Mesenchymal stem cell (in vitro differentiated cells and primary cell): ENCODE measurements around the gene TM4SF5.

ENCODE experiments used
- DNase-seq: peaks from one replicate; pipeline ENCODE4 v3.0.0-alpha.2; 2013
- H2AFZ ChIP-seq: one replicate; pipeline ENCODE4 v1.6.1; 2013; ENCODE audit warnings: low read depth, mild to moderate bottlenecking, control low read depth, inconsistent platforms, low read length, moderate library complexity
- H2AK5ac ChIP-seq: 2 replicates; pipeline ENCODE4 v1.6.1; 2013; ENCODE audit warnings: low read length, moderate library complexity, mild to moderate bottlenecking, inconsistent platforms; ENCODE audit not compliant: severe bottlenecking
- H2BK120ac ChIP-seq: one replicate; pipeline ENCODE4 v1.6.1; 2013; ENCODE audit warnings: low read depth, mild to moderate bottlenecking, inconsistent platforms, low read length, moderate library complexity
- H2BK12ac ChIP-seq, 2 experiments: one replicate each; pipeline ENCODE4 v1.6.1; 2013; ENCODE audit warnings: inconsistent platforms in 2 of 2, low read length in 2 of 2, mild to moderate bottlenecking in 2 of 2, moderate library complexity in 2 of 2, control low read depth in 1 of 2
- H2BK15ac ChIP-seq: one replicate; pipeline ENCODE4 v1.6.1; 2013; ENCODE audit warnings: mild to moderate bottlenecking, low read depth, inconsistent platforms; ENCODE audit not compliant: poor library complexity, severe bottlenecking
- H2BK5ac ChIP-seq: 2 replicates; pipeline ENCODE4 v1.6.1; 2013; ENCODE audit warnings: low read depth, mild to moderate bottlenecking, low read length, control low read depth, inconsistent platforms; ENCODE audit not compliant: poor library complexity, severe bottlenecking
- H3K14ac ChIP-seq, 2 experiments: one replicate each; pipeline ENCODE4 v1.6.1; 2013; ENCODE audit warnings: inconsistent platforms in 2 of 2, low read length in 2 of 2, control low read depth in 1 of 2, mild to moderate bottlenecking in 1 of 2, moderate library complexity in 1 of 2
- H3K18ac ChIP-seq, 2 experiments: one replicate each; pipeline ENCODE4 v1.6.1; 2013; ENCODE audit warnings: inconsistent platforms in 2 of 2, low read length in 2 of 2, control low read depth in 1 of 2, low read depth in 1 of 2, mild to moderate bottlenecking in 1 of 2
- H3K23ac ChIP-seq, 2 experiments: one replicate each; pipeline ENCODE4 v1.6.1; 2013; ENCODE audit warnings: inconsistent platforms in 2 of 2, low read length in 2 of 2, mild to moderate bottlenecking in 2 of 2, moderate library complexity in 2 of 2, control low read depth in 1 of 2
- H3K27ac ChIP-seq: 2 replicates; pipeline ENCODE4 v1.5.1; 2013; ENCODE audit warnings: mild to moderate bottlenecking, moderate library complexity, low read length, control low read depth, inconsistent platforms; ENCODE audit not compliant: poor library complexity, severe bottlenecking
- H3K27me3 ChIP-seq, 2 experiments: 2 replicates each; pipeline versions ENCODE4 v1.6.1 to v1.7.0; 2013; ENCODE audit warnings: low read length in 2 of 2, mild to moderate bottlenecking in 2 of 2, moderate library complexity in 2 of 2, control low read depth in 1 of 2, inconsistent platforms in 1 of 2; ENCODE audit not compliant: control insufficient read depth in 1 of 2, insufficient read depth in 1 of 2
- H3K36me3 ChIP-seq, 2 experiments: 2 replicates each; pipeline versions ENCODE4 v1.6.1 to v1.7.0; 2013; ENCODE audit warnings: low read length in 2 of 2, control low read depth in 1 of 2, inconsistent platforms in 1 of 2, low read depth in 1 of 2, mild to moderate bottlenecking in 1 of 2; ENCODE audit not compliant: insufficient read depth in 2 of 2, control insufficient read depth in 1 of 2
- H3K4ac ChIP-seq, 2 experiments: one replicate each; pipeline ENCODE4 v1.6.1; 2013; ENCODE audit warnings: inconsistent platforms in 2 of 2, low read length in 2 of 2, mild to moderate bottlenecking in 2 of 2, moderate library complexity in 2 of 2, control low read depth in 1 of 2, low read depth in 1 of 2
- H3K4me1 ChIP-seq: 2 replicates; pipeline ENCODE4 v1.6.1; 2013; ENCODE audit warnings: low read depth, low read length, control low read depth; ENCODE audit not compliant: control insufficient read depth, insufficient read depth
- H3K4me2 ChIP-seq: 2 replicates; pipeline ENCODE4 v1.6.1; 2013; ENCODE audit warnings: low read length, mild to moderate bottlenecking, inconsistent platforms; ENCODE audit not compliant: poor library complexity, severe bottlenecking
- H3K4me3 ChIP-seq, 2 experiments: 2 replicates each; pipeline versions ENCODE4 v1.5.1 to v1.7.0; 2013; ENCODE audit warnings: low read length in 2 of 2, mild to moderate bottlenecking in 2 of 2, control low read depth in 1 of 2, low read depth in 1 of 2; ENCODE audit not compliant: insufficient read depth in 1 of 2
- H3K79me1 ChIP-seq: replicated peaks from 2 replicates; pipeline ENCODE4 v1.6.1; 2013; ENCODE audit warnings: mild to moderate bottlenecking, control low read depth, low read length, inconsistent platforms; ENCODE audit not compliant: poor library complexity, severe bottlenecking
- H3K9ac ChIP-seq: 2 replicates; pipeline ENCODE4 v1.7.0; 2013; ENCODE audit warnings: mild to moderate bottlenecking, low read length, moderate library complexity
- H3K9me3 ChIP-seq: 2 replicates; pipeline ENCODE4 v1.7.0; 2013; ENCODE audit warnings: mild to moderate bottlenecking, low read length; ENCODE audit not compliant: control insufficient read depth
- H4K8ac ChIP-seq: one replicate; pipeline ENCODE4 v1.6.1; 2013; ENCODE audit warnings: inconsistent platforms, mild to moderate bottlenecking, low read length, moderate library complexity
- H4K91ac ChIP-seq: one replicate; pipeline ENCODE4 v1.6.1; 2013; ENCODE audit warnings: mild to moderate bottlenecking, low read length, inconsistent platforms
- WGBS: methylation state at CpG from one replicate; pipeline ENCODE4 v1.1.7; 2013; ENCODE audit warnings: mixed read lengths; 5-methylcytosine and 5-hydroxymethylcytosine counted together

The TM4SF5 gene

GRCh38 chr17:4800462-4801196 is 28.9 kb downstream of the TM4SF5 start:
- H3K18ac ChIP-seq = no peak overlapping the region
- no peak overlapping the region for H3K14ac ChIP-seq
- H2BK5ac ChIP-seq = no peak overlapping the region
- no peak overlapping the region for H3K4me2 ChIP-seq
- no peak overlapping the region for H3K4me3 ChIP-seq
- no peak for DNase-seq
- H4K8ac ChIP-seq = no peak overlapping the region
- no peak overlapping the region for H3K9ac ChIP-seq
- H3K36me3 ChIP-seq = peaks cover 26 to 31% of the 10 kb centered on the region in 2 experiments
- no peak overlapping the region for H3K23ac ChIP-seq
- no peak overlapping the region for H2AK5ac ChIP-seq
- H3K4me1 ChIP-seq = peaks cover 8% of the 10 kb centered on the region
- no peak overlapping the region for H3K4ac ChIP-seq
- H2BK12ac ChIP-seq = no peak overlapping the region
- no peak overlapping the region for H4K91ac ChIP-seq
- 68% methylated on average over 10 of the region's 10 CpGs for WGBS
- peaks cover 19% of the 10 kb centered on the region for H3K79me1 ChIP-seq
- no peaks in the 10 kb centered on the region for H3K27me3 ChIP-seq
- H2BK120ac ChIP-seq = no peak overlapping the region
- no peak overlapping the region for H3K27ac ChIP-seq
- H2AFZ ChIP-seq = no peak overlapping the region
- H2BK15ac ChIP-seq = no peak overlapping the region
- no peaks in the 10 kb centered on the region for H3K9me3 ChIP-seq

- H2BK12ac ChIP-seq = no peak within 1 kb of the TSS
- H3K36me3 ChIP-seq = peaks cover 24 to 28% of the 10 kb centered on the region in 2 experiments
- 96% methylated on average over 5 of the region's 9 CpGs for WGBS
- no peak within 1 kb of the TSS for H2BK5ac ChIP-seq
- no peak within 1 kb of the TSS for H3K9ac ChIP-seq
- H4K91ac ChIP-seq = no peak within 1 kb of the TSS
- peaks cover 2% of the 10 kb centered on the region for H3K4me1 ChIP-seq
- no peak within 1 kb of the TSS for H3K14ac ChIP-seq
- H3K18ac ChIP-seq = no peak within 1 kb of the TSS
- DNase-seq = no peak
- no peaks in the 10 kb centered on the region for H3K27me3 ChIP-seq
- H3K4me3 ChIP-seq = no peak within 1 kb of the TSS
- no peak within 1 kb of the TSS for H2BK15ac ChIP-seq
- H2BK120ac ChIP-seq = no peak within 1 kb of the TSS
- no peak within 1 kb of the TSS for H3K23ac ChIP-seq
- peaks cover 22% of the 10 kb centered on the region for H3K79me1 ChIP-seq
- no peaks in the 10 kb centered on the region for H3K9me3 ChIP-seq
- H4K8ac ChIP-seq = no peak within 1 kb of the TSS
- H3K4ac ChIP-seq = no peak within 1 kb of the TSS
- H3K4me2 ChIP-seq = no peak within 1 kb of the TSS
- H2AFZ ChIP-seq = no peak within 1 kb of the TSS
- H3K27ac ChIP-seq = no peak within 1 kb of the TSS
- H2AK5ac ChIP-seq = no peak within 1 kb of the TSS
These were observed 30.5 kb downstream of the TM4SF5 start, which contains the start of gene C17orf114 for GRCh38 chr17:4802228-4802627. TSS of gene C17orf114 (minus strand) at chr17:4802328.

GRCh38 chr17:4806456-4806776 is 34.7 kb downstream of the TM4SF5 start:
- Histone ChIP-seq H3K4ac (no peak overlapping the region), H2AK5ac (no peak overlapping the region), H2BK5ac (no peak overlapping the region), H2AFZ (peak overlapping the region; percentile 76), H3K4me2 (peak overlapping the region; percentile 74), H3K4me1 (peaks cover 8% of the 10 kb centered on the region), H3K36me3 (peaks cover 22 to 23% of the 10 kb centered on the region in 2 experiments), H3K14ac (peak overlapping the region in 1 of 2 experiments; percentile 2), H3K18ac (peak overlapping the region; percentile 37), H4K91ac (no peak overlapping the region), H2BK12ac (no peak overlapping the region), H2BK15ac (no peak overlapping the region), H4K8ac (peak overlapping the region; percentile 37), H3K23ac (no peak overlapping the region), H3K79me1 (peaks cover 29% of the 10 kb centered on the region), H2BK120ac (no peak overlapping the region), H3K4me3 (peak overlapping the region; percentile 83 to 86), H3K9ac (peak overlapping the region; percentile 86), H3K27ac (no peak overlapping the region), H3K9me3 (no peaks in the 10 kb centered on the region), H3K27me3 (no peaks in the 10 kb centered on the region)
- peak; percentile 9 for DNase-seq
- 0% methylated on average over 10 of the region's 16 CpGs for WGBS

- H3K14ac ChIP-seq = peak within 1 kb of the TSS; percentile 74 to 84
- peaks cover 29% of the 10 kb centered on the region for H3K79me1 ChIP-seq
- H3K27ac ChIP-seq = no peak within 1 kb of the TSS
- peak within 1 kb of the TSS; percentile 85 for H2BK120ac ChIP-seq
- H2BK15ac ChIP-seq = no peak within 1 kb of the TSS
- peak within 1 kb of the TSS; percentile 86 for H3K9ac ChIP-seq
- peak within 1 kb of the TSS; percentile 49 to 91 for H3K18ac ChIP-seq
- H3K4me3 ChIP-seq = peak within 1 kb of the TSS; percentile 83 to 86
- H2BK5ac ChIP-seq = no peak within 1 kb of the TSS
- peak within 1 kb of the TSS; percentile 61 for H4K8ac ChIP-seq
- no peaks in the 10 kb centered on the region for H3K9me3 ChIP-seq
- WGBS = 2% methylated on average over 50 of the region's 106 CpGs
- peak within 1 kb of the TSS in 1 of 2 experiments; percentile 42 for H3K23ac ChIP-seq
- peak; percentile 83 for DNase-seq
- no peak within 1 kb of the TSS for H2AK5ac ChIP-seq
- H4K91ac ChIP-seq = no peak within 1 kb of the TSS
- no peaks in the 10 kb centered on the region for H3K27me3 ChIP-seq
- no peak within 1 kb of the TSS for H2BK12ac ChIP-seq
- H3K4ac ChIP-seq = peak within 1 kb of the TSS in 1 of 2 experiments; percentile 73
- peaks cover 25 to 27% of the 10 kb centered on the region in 2 experiments for H3K36me3 ChIP-seq
- H3K4me2 ChIP-seq = peak within 1 kb of the TSS; percentile 80
- H3K4me1 ChIP-seq = peaks cover 8% of the 10 kb centered on the region
- H2AFZ ChIP-seq = peak within 1 kb of the TSS; percentile 83
These were observed 35.3 kb downstream of the TM4SF5 start, which contains the start of gene PLD2 for GRCh38 chr17:4806777-4807604. TSS of gene PLD2 (plus strand) at chr17:4807152. CDS start at chr17:4807773, 621 bp downstream.
